Naive B cell (primary cell): ENCODE results near the gene GOLGA6L24. TPM values are rescaled to one million over a fixed set of nuclear protein-coding genes. Genes with fewer than 3 reads are reported as not detected.
"Not testable (repeated sequence)": the region's sequence is repeated elsewhere in the genome, so short reads cannot be mapped to it uniquely, and the experiment has no call there.

Source experiments
- ATAC-seq, 2 donors: fragments of 150-1000 bp; cut with Tn5 transposase; 2 replicates each; pipeline ENCODE4 v1.10.0; 2021; ENCODE audit warnings: low read depth in 2 of 2, mild to moderate bottlenecking in 2 of 2, moderate library complexity in 2 of 2
- DNase-seq: peaks from one replicate; pipeline ENCODE4 v3.0.0; 2022
- H3K27ac Mint-ChIP-seq, 6 donors: one replicate each; pipeline ENCODE4 v1.8.0; 2020 to 2022; ENCODE audit warnings: mild to moderate bottlenecking in 6 of 6, mixed read lengths in 6 of 6, moderate library complexity in 5 of 6, inconsistent platforms in 2 of 6
- H3K27me3 Mint-ChIP-seq, 3 donors: one replicate each; pipeline ENCODE4 v1.8.0; 2021 to 2022; ENCODE audit warnings: mixed read lengths in 3 of 3, mild to moderate bottlenecking in 1 of 3
- H3K36me3 Mint-ChIP-seq, 2 donors: one replicate each; pipeline ENCODE4 v1.8.0; 2020 to 2022; ENCODE audit warnings: mixed read lengths in 2 of 2, inconsistent platforms in 1 of 2, mild to moderate bottlenecking in 1 of 2
- H3K4me1 Mint-ChIP-seq, 3 donors: one replicate each; pipeline ENCODE4 v1.8.0; 2020 to 2022; ENCODE audit warnings: mixed read lengths in 3 of 3, inconsistent platforms in 1 of 3, mild to moderate bottlenecking in 1 of 3, moderate library complexity in 1 of 3
- H3K4me3 Mint-ChIP-seq, 8 donors: one replicate each; pipeline ENCODE4 v1.8.0; 2020 to 2022; ENCODE audit warnings: mild to moderate bottlenecking in 8 of 8, mixed read lengths in 8 of 8, moderate library complexity in 8 of 8, inconsistent platforms in 2 of 8
- H3K9me3 Mint-ChIP-seq, 7 donors: one replicate each; pipeline ENCODE4 v1.8.0; 2020 to 2022; ENCODE audit warnings: mixed read lengths in 7 of 7, mild to moderate bottlenecking in 5 of 7, inconsistent platforms in 2 of 7, moderate library complexity in 1 of 7
- polyA plus RNA-seq, 6 donors: library from polyadenylated mRNA; unstranded; fragments of 300-500 nt; fragmentation: Illumina TruSeq; gene quantifications; one replicate each; pipeline ENCODE4 v1.2.3, GENCODE V29; 2021; ENCODE audit warnings: low read depth in 6 of 6

GOLGA6L24 gene
- polyA plus RNA-seq, 6 donors from 2014 or later: not detected

GRCh38 chr15:28310454-28310853, 47.4 kb downstream of the GOLGA6L24 start:
- H3K27me3 Mint-ChIP-seq, ATAC-seq, H3K4me1 Mint-ChIP-seq, H3K36me3 Mint-ChIP-seq, H3K4me3 Mint-ChIP-seq, H3K27ac Mint-ChIP-seq, DNase-seq: not testable (repeated sequence)
- H3K9me3 Mint-ChIP-seq: peaks cover 0 to 12% (median 5%) of the 10 kb centered on the region in 7 donors

GRCh38 chr15:28308718-28309117, 49.2 kb downstream of the GOLGA6L24 start:
- H3K36me3 Mint-ChIP-seq, DNase-seq, H3K27me3 Mint-ChIP-seq, ATAC-seq, H3K4me3 Mint-ChIP-seq, H3K4me1 Mint-ChIP-seq, H3K27ac Mint-ChIP-seq: not testable (repeated sequence)
- peaks cover 0 to 12% (median 5%) of the 10 kb centered on the region in 7 donors for H3K9me3 Mint-ChIP-seq

Other genes starting within 250 kb of the GOLGA6L24 start
- gene HERC2, start 35.9 kb downstream of the GOLGA6L24 start, polyA plus RNA-seq: 10 to 100 TPM in 3 of 6 donors, 1 to 10 TPM in 3; 2.4 to 16.9 (median 9.7) TPM
- not detected for gene GOLGA8F, start 20.6 kb upstream of the GOLGA6L24 start, polyA plus RNA-seq
- not detected for gene GOLGA8G, start 174.9 kb upstream of the GOLGA6L24 start, polyA plus RNA-seq
- gene GOLGA6L25, start 195.5 kb upstream of the GOLGA6L24 start, polyA plus RNA-seq: not detected